MM.1S (cell line): Measurements from ENCODE around the gene MYBPHL.

ENCODE experiments used
- DNase-seq: peaks from one replicate; pipeline ENCODE4 v3.0.0-alpha.2; 2015
- H2AFZ ChIP-seq: fragments of 300-600 bp; sonication (generic); 2 replicates; pipeline ENCODE4 v1.6.0; 2016; ENCODE audit warnings: antibody characterized with exemption, low read length
- H3F3A ChIP-seq: fragments of 300-600 bp; sonication (generic); 2 replicates; pipeline ENCODE4 v1.6.1; 2016; ENCODE audit warnings: mild to moderate bottlenecking, antibody characterized with exemption, low read length, moderate library complexity, mixed read lengths; ENCODE audit not compliant: insufficient read depth
- H3K27ac ChIP-seq: fragments of 300-600 bp; sonication (generic); 2 replicates; pipeline ENCODE4 v1.5.1; 2016; ENCODE audit warnings: mild to moderate bottlenecking, low read length
- H3K27me3 ChIP-seq: fragments of 300-600 bp; sonication (generic); replicated peaks from 2 replicates; pipeline ENCODE4 v1.6.0; 2016; ENCODE audit warnings: low read length; ENCODE audit not compliant: insufficient read depth
- H3K36me3 ChIP-seq: fragments of 300-600 bp; sonication (generic); replicated peaks from 2 replicates; pipeline ENCODE4 v1.6.1; 2016; ENCODE audit warnings: mild to moderate bottlenecking, low read length, mixed read lengths; ENCODE audit not compliant: insufficient read depth
- H3K4me1 ChIP-seq: fragments of 300-600 bp; sonication (generic); 2 replicates; pipeline ENCODE4 v1.6.1; 2016; ENCODE audit warnings: low read length, mixed read lengths
- H3K4me2 ChIP-seq: fragments of 300-600 bp; sonication (generic); 2 replicates; pipeline ENCODE4 v1.6.0; 2016; ENCODE audit warnings: low read depth, low read length
- H3K4me3 ChIP-seq: fragments of 300-600 bp; sonication (generic); 2 replicates; pipeline ENCODE4 v1.5.1; 2016; ENCODE audit warnings: low read length, mixed read lengths
- H3K79me2 ChIP-seq: fragments of 300-600 bp; sonication (generic); 2 replicates; pipeline ENCODE4 v1.6.1; 2016; ENCODE audit warnings: mixed run types, low read length, mixed read lengths
- H3K9ac ChIP-seq: fragments of 300-600 bp; sonication (generic); 2 replicates; pipeline ENCODE4 v1.6.1; 2016; ENCODE audit warnings: low read length, mixed read lengths
- H3K9me2 ChIP-seq: fragments of 300-600 bp; sonication (generic); replicated peaks from 2 replicates; pipeline ENCODE4 v1.6.1; 2016; ENCODE audit warnings: mild to moderate bottlenecking, low read length, mixed read lengths; ENCODE audit not compliant: insufficient read depth
- H3K9me3 ChIP-seq: fragments of 300-600 bp; sonication (generic); replicated peaks from 2 replicates; pipeline ENCODE4 v1.6.1; 2016; ENCODE audit warnings: mild to moderate bottlenecking, low read length, mixed read lengths; ENCODE audit not compliant: insufficient read depth
- H4K20me1 ChIP-seq: fragments of 300-600 bp; sonication (generic); 2 replicates; pipeline ENCODE4 v1.6.1; 2016; ENCODE audit warnings: mild to moderate bottlenecking, low read length, moderate library complexity, mixed read lengths; ENCODE audit not compliant: insufficient read depth
- CTCF ChIP-seq: fragments of 300-600 bp; sonication (generic); IDR thresholded peaks from 2 replicates; pipeline ENCODE4 v1.5.1; 2016; ENCODE audit warnings: antibody characterized with exemption, low read length, mixed read lengths
- EZH2 ChIP-seq: fragments of 300-600 bp; sonication (generic); optimal IDR thresholded peaks from 2 replicates; pipeline ENCODE3; 2017; ENCODE audit warnings: low read depth, mild to moderate bottlenecking, antibody characterized with exemption, low read length, mixed read lengths
- EZH2phosphoT487 ChIP-seq: fragments of 300-600 bp; sonication (generic); IDR thresholded peaks from 2 replicates; pipeline ENCODE4 v1.6.1; 2018; ENCODE audit warnings: antibody characterized with exemption, low read length

Gene MYBPHL

GRCh38 chr1:109350655-109351054 lies 43.8 kb upstream of the MYBPHL start:
- H3K27ac ChIP-seq: no peak overlapping the region
- no peak for DNase-seq
- no peaks in the 10 kb centered on the region for H3K36me3 ChIP-seq
- H3K79me2 ChIP-seq: no peaks in the 10 kb centered on the region
- no peaks in the 10 kb centered on the region for H3K9me2 ChIP-seq
- H3K4me2 ChIP-seq: no peak overlapping the region
- H3K4me3 ChIP-seq: no peak overlapping the region
- H3K27me3 ChIP-seq: no peaks in the 10 kb centered on the region
- no peaks in the 10 kb centered on the region for H3K4me1 ChIP-seq
- H3K9ac ChIP-seq: no peak overlapping the region
- H3K9me3 ChIP-seq: no peaks in the 10 kb centered on the region
- H2AFZ ChIP-seq: no peak overlapping the region
- no peaks in the 10 kb centered on the region for H3F3A ChIP-seq
- no peaks in the 10 kb centered on the region for H4K20me1 ChIP-seq
- TF ChIP-seq CTCF: no peak
- TF ChIP-seq EZH2phosphoT487: no peak
- no peak for TF ChIP-seq EZH2

- no peaks in the 10 kb centered on the region for H3K4me1 ChIP-seq
- H3F3A ChIP-seq: no peaks in the 10 kb centered on the region
- no peaks in the 10 kb centered on the region for H3K36me3 ChIP-seq
- H3K9ac ChIP-seq: no peak overlapping the region
- H3K4me2 ChIP-seq: no peak overlapping the region
- no peaks in the 10 kb centered on the region for H3K79me2 ChIP-seq
- H3K4me3 ChIP-seq: no peak overlapping the region
- no peaks in the 10 kb centered on the region for H4K20me1 ChIP-seq
- TF ChIP-seq EZH2phosphoT487 (no peak), CTCF (no peak), EZH2 (no peak)
- H3K9me3 ChIP-seq: no peaks in the 10 kb centered on the region
- no peaks in the 10 kb centered on the region for H3K9me2 ChIP-seq
- H2AFZ ChIP-seq: no peak overlapping the region
- no peaks in the 10 kb centered on the region for H3K27me3 ChIP-seq
- no peak for DNase-seq
- no peak overlapping the region for H3K27ac ChIP-seq
Measured at GRCh38 chr1:109350182-109350581, 43.4 kb upstream of the MYBPHL start.

GRCh38 chr1:109347511-109347910 lies 40.7 kb upstream of the MYBPHL start:
- Histone ChIP-seq H3K79me2 (no peaks in the 10 kb centered on the region), H3K4me2 (no peak overlapping the region), H3K9ac (no peak overlapping the region), H3K4me3 (no peak overlapping the region), H3F3A (no peaks in the 10 kb centered on the region), H3K4me1 (no peaks in the 10 kb centered on the region), H3K9me3 (no peaks in the 10 kb centered on the region), H3K27ac (no peak overlapping the region), H3K27me3 (no peaks in the 10 kb centered on the region), H3K9me2 (no peaks in the 10 kb centered on the region), H4K20me1 (no peaks in the 10 kb centered on the region), H3K36me3 (no peaks in the 10 kb centered on the region), H2AFZ (no peak overlapping the region)
- DNase-seq: no peak
- TF ChIP-seq CTCF (no peak), EZH2phosphoT487 (no peak), EZH2 (no peak)
